ENCODE measurements around the gene GATA2. TPM values are rescaled to one million over a fixed set of nuclear protein-coding genes. Genes with fewer than 3 reads are reported as not detected.

GATA2 gene
- total RNA-seq, 4 donors from 2014 or later: 2.8 to 11.6 (median 8.1) TPM

- DNase-seq: no peak
- H3K27me3 ChIP-seq: no peaks in the 10 kb centered on the region
- H3K4me3 ChIP-seq: no peak overlapping the region
- H3K27ac ChIP-seq: no peak overlapping the region
- TF ChIP-seq POLR2A (IDR thresholded peaks at IDR 0.05): no peak
- TF ChIP-seq, protein P1, sequence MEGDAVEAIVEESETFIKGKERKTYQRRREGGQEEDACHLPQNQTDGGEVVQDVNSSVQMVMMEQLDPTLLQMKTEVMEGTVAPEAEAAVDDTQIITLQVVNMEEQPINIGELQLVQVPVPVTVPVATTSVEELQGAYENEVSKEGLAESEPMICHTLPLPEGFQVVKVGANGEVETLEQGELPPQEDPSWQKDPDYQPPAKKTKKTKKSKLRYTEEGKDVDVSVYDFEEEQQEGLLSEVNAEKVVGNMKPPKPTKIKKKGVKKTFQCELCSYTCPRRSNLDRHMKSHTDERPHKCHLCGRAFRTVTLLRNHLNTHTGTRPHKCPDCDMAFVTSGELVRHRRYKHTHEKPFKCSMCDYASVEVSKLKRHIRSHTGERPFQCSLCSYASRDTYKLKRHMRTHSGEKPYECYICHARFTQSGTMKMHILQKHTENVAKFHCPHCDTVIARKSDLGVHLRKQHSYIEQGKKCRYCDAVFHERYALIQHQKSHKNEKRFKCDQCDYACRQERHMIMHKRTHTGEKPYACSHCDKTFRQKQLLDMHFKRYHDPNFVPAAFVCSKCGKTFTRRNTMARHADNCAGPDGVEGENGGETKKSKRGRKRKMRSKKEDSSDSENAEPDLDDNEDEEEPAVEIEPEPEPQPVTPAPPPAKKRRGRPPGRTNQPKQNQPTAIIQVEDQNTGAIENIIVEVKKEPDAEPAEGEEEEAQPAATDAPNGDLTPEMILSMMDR (IDR thresholded peaks at IDR 0.05): no peak
- no peaks in the 10 kb centered on the region for H3K36me3 ChIP-seq
- no peaks in the 10 kb centered on the region for H3K4me1 ChIP-seq
- H3K9me3 ChIP-seq: no peaks in the 10 kb centered on the region
Observed at GRCh38 chr3:128454310-128454618, 38.7 kb downstream of the GATA2 start.

DNA sequence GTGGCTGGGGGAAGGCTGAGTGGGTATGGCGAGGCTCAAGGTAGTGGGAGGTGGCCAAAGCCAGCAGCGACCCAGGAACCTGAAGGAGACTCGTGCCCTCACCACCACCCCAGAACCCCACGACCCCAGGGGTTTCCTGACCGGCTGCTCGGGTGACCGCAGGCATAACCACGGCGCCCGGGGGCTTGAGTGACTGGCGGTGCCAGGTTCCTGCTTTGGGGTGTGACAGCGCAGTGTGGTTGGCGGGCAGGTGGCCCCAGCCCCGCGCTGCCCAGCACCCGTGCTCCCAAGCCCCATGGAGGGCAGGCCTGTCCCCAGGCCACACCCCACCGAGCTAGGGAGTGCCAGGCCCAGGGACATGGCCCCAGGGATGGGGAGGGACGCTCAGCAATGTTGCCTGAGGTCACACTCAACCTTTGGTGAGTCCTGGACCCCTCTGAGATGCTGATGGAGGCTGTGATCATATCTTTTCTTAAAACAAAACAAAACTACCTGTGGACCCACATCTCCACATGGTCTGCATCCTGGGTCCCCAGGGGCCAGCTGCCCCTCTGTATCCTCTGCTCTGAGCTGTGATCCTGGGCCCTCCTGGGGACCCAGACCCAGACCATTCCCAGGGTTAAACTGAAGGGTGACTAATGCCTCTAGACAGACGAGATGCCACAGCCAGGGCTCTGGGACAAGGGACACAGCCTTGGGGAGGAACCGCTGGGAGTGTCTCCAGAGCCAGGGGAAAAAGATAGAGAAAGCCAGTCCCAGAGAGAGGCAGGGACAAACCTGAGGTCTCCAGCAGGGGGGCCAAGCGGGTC is 39.3 kb downstream of the GATA2 start:
- DNase-seq: no peak

GRCh38 chr3:128452678-128453275 is 40.2 kb downstream of the GATA2 start:
- no peak for DNase-seq
- Histone ChIP-seq H3K4me1 (no peaks in the 10 kb centered on the region), H3K9me3 (no peaks in the 10 kb centered on the region), H3K27ac (no peak overlapping the region), H3K36me3 (no peaks in the 10 kb centered on the region), H3K27me3 (no peaks in the 10 kb centered on the region), H3K4me3 (no peak overlapping the region)
- TF ChIP-seq POLR2A (IDR thresholded peaks at IDR 0.05): no peak
- TF ChIP-seq, protein P1 (IDR thresholded peaks at IDR 0.05): no peak

More for the DNA sequence above, 39.3 kb downstream of the GATA2 start:
- Histone ChIP-seq H3K9me3 (no peaks in the 10 kb centered on the region), H3K27me3 (no peaks in the 10 kb centered on the region), H3K4me3 (no peak overlapping the region), H3K36me3 (no peaks in the 10 kb centered on the region), H3K4me1 (no peaks in the 10 kb centered on the region), H3K27ac (no peak overlapping the region)
- TF ChIP-seq, protein P1 (IDR thresholded peaks at IDR 0.05): no peak
- TF ChIP-seq POLR2A (IDR thresholded peaks at IDR 0.05): no peak

GRCh38 chr3:128452120-128452519 is 40.9 kb downstream of the GATA2 start:
- no peaks in the 10 kb centered on the region for H3K36me3 ChIP-seq
- H3K27me3 ChIP-seq: no peaks in the 10 kb centered on the region
- TF ChIP-seq, protein P1 (IDR thresholded peaks at IDR 0.05): no peak
- H3K4me1 ChIP-seq: no peaks in the 10 kb centered on the region
- H3K9me3 ChIP-seq: no peaks in the 10 kb centered on the region
- no peak for DNase-seq
- no peak overlapping the region for H3K27ac ChIP-seq
- no peak overlapping the region for H3K4me3 ChIP-seq

DNA sequence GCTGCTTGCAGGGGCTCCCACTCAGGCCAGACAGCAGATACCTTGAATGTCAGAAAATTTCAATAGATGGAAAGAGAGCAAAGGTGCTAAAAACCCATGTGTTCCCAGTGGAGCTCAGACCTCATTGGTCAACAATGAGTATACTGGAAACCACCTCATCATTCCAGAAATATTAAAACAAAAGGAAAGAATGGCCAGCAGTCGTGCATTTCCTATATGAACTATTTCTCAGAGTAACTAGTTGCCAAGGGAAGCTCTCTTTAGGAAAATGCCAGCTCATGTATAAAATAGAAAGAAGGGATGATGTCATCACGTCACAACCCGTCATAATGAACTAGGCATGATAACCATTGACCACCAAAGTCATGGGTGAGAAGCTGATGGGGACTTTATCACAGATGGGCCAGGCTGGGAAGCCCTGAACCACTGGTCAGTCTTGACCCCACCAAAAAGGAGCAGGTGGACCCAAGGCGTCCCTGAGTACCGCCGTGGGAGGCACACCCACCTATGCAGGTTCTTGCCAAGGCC is 43.8 kb downstream of the GATA2 start:
- no peaks in the 10 kb centered on the region for H3K9me3 ChIP-seq
- no peaks in the 10 kb centered on the region for H3K36me3 ChIP-seq
- no peak overlapping the region for H3K27ac ChIP-seq
- H3K4me1 ChIP-seq: no peaks in the 10 kb centered on the region
- no peak overlapping the region for H3K4me3 ChIP-seq
- no peak for DNase-seq
- H3K27me3 ChIP-seq: no peaks in the 10 kb centered on the region
- TF ChIP-seq, protein P1 (IDR thresholded peaks at IDR 0.05): no peak
- no peak for TF ChIP-seq POLR2A (IDR thresholded peaks at IDR 0.05)
